Erythroblast (primary cell): ENCODE data around the gene NOL9.

Experiments
- GATA1 ChIP-seq: IDR thresholded peaks from 2 replicates; pipeline ENCODE4 v1.6.1; 2011; ENCODE audit warnings: low read depth, mild to moderate bottlenecking, control low read depth, low read length, moderate library complexity
- POLR2A ChIP-seq: IDR thresholded peaks from 2 replicates; pipeline ENCODE4 v1.6.1; 2011; ENCODE audit warnings: mild to moderate bottlenecking, low read length

- TF ChIP-seq POLR2A (no peak), GATA1 (no peak)
Measured at GRCh38 chr1:6534248-6534822, 20.0 kb downstream of the NOL9 start.
